Ovary (tissue), 9 donors: ENCODE measurements around the gene NPFFR2. TPM values are rescaled to one million over a fixed set of nuclear protein-coding genes. Genes with fewer than 3 reads are reported as not detected.

Source experiments
- DNase-seq, 5 donors: peaks; one replicate each; pipeline ENCODE4 v3.0.0-alpha.2; 2019 to 2020
- H3K27ac ChIP-seq, 2 donors: fragments of 200-600 bp; one replicate each; pipeline versions ENCODE4 v1.5.1 to v1.8.0; 2019 to 2022
- H3K27me3 ChIP-seq: fragments of 200-600 bp; one replicate; pipeline ENCODE4 v1.8.0; 2022
- H3K36me3 ChIP-seq: fragments of 200-600 bp; sonication (generic); one replicate; pipeline ENCODE4 v1.5.1; 2019
- H3K4me1 ChIP-seq: one replicate; pipeline ENCODE4 v1.8.1; 2013; ENCODE audit warnings: mild to moderate bottlenecking, moderate library complexity; ENCODE audit not compliant: insufficient read depth
- H3K4me3 ChIP-seq: fragments of 200-600 bp; sonication (generic); one replicate; pipeline ENCODE4 v1.5.1; 2017
- H3K9me3 ChIP-seq, 2 donors: fragments of 200-600 bp in 1 of 2; sonication (generic) in 1 of 2; one replicate each; pipeline versions ENCODE4 v1.5.1 to v1.8.1; 2013 to 2019; ENCODE audit warnings: mild to moderate bottlenecking in 1 of 2, moderate library complexity in 1 of 2
- EP300 ChIP-seq: sonication (generic); formaldehyde crosslinking; IDR thresholded peaks from one replicate; pipeline ENCODE4 v1.6.1; 2017; ENCODE audit warnings: antibody characterized with exemption
- POLR2A ChIP-seq: fragments of 450-650 bp; IDR thresholded peaks from one replicate; pipeline ENCODE4 v1.6.1; 2017; ENCODE audit warnings: antibody characterized with exemption, mild to moderate bottlenecking, moderate library complexity
- WGBS, 3 donors: extraction: QIAGEN DNeasy Blood & Tissue Kit in 1 of 3; methylation state at CpG; one replicate each; pipeline versions ENCODE4 v1.1.5 to v1.1.7; 2013 to 2017; 5-methylcytosine and 5-hydroxymethylcytosine counted together
- intact Hi-C, 4 donors: fragments of 100-400 bp; cut with DNase I; formaldehyde crosslinking; loops; one replicate each; pipeline versions ENCODE4 v1.11.0 to v1.15.1; 2022 to 2023
- polyA plus RNA-seq, 2 donors: library from polyadenylated mRNA; stranded (reverse); fragments of 200-250 nt in 1 of 2; fragments of 350-450 nt in 1 of 2; fragmentation: Illumina TruSeq in 1 of 2; extraction: RNeasy Lipid Tissue Mini Kit (QIAGEN cat#74804) in 1 of 2; gene quantifications; one replicate each; pipeline ENCODE4 v1.2.3, GENCODE V29; 2013 to 2014
- total RNA-seq, 7 donors: library from RNA; depleted of rRNA in 2 of 7; stranded (reverse); fragments of >200 nt in 2 of 7; fragmentation: NEBNext Ultra II Directional in 3 of 7; extraction: Animal tissue kit (Norgen Biotek cat#: 25700) in 3 of 7; gene quantifications; one replicate each; pipeline versions ENCODE4 v1.1.0 to v1.2.4, GENCODE V29; 2016 to 2023
- TF ChIP-seq, protein P1 (sequence below), 3 donors: fragments of 450-650 bp in 2 of 3; fragments of 200-600 bp in 1 of 3; IDR thresholded peaks; one replicate each; pipeline versions ENCODE4 v1.5.1 to v1.8.0; 2016 to 2022; ENCODE audit warnings: antibody characterized with exemption in 3 of 3, mild to moderate bottlenecking in 1 of 3
- donor health status: DM: no; HTN: no; CAD: no; lungs with moderate emphysema.
- donor health status: DM: no; HTN: no; CAD: no.
- donor health status: Bipolar disorder and iron deficiency.
- donor health status: DM: yes; HTN: yes; CAD: no.
- donor health status: DM: no; HTN: no; CAD: no.
- donor health status: DM: yes; HTN: yes; CAD: no.

The NPFFR2 gene
- total and polyA plus RNA-seq, 9 donors, result 0.20 TPM; not detected in 8

DNA sequence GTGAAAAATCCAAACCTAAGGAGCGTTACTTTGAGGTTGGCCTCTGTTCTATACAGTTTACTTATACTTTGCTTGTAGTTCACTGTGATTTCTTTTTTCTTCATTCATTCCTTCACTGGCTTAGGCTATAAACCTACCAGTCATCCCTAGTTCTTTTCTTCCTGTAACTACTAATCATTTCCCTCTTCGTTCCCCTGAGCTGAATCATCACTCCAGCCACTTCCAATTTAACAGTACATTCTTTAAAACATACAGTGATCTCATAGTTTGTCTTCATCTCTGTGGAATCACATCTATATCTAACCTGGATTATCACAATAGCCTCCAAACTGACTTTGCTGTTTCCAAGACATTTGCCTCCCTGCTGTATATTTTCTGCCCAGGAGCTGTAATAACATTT, 25.2 kb upstream of the NPFFR2 start:
- no peaks in the 10 kb centered on the region for H3K36me3 ChIP-seq
- H3K4me1 ChIP-seq, result no peaks in the 10 kb centered on the region
- no peaks in the 10 kb centered on the region for H3K27me3 ChIP-seq
- DNase-seq, result no peak
- TF ChIP-seq, protein P1, sequence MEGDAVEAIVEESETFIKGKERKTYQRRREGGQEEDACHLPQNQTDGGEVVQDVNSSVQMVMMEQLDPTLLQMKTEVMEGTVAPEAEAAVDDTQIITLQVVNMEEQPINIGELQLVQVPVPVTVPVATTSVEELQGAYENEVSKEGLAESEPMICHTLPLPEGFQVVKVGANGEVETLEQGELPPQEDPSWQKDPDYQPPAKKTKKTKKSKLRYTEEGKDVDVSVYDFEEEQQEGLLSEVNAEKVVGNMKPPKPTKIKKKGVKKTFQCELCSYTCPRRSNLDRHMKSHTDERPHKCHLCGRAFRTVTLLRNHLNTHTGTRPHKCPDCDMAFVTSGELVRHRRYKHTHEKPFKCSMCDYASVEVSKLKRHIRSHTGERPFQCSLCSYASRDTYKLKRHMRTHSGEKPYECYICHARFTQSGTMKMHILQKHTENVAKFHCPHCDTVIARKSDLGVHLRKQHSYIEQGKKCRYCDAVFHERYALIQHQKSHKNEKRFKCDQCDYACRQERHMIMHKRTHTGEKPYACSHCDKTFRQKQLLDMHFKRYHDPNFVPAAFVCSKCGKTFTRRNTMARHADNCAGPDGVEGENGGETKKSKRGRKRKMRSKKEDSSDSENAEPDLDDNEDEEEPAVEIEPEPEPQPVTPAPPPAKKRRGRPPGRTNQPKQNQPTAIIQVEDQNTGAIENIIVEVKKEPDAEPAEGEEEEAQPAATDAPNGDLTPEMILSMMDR (IDR thresholded peaks at IDR 0.05), result no peak
- TF ChIP-seq EP300 (no peak), POLR2A (no peak)
- WGBS, 3 donors, result 67 to 76% (median 68%) methylated on average over 2 of the region's 2 CpGs
- H3K4me3 ChIP-seq, result no peak overlapping the region
- no peaks in the 10 kb centered on the region for H3K9me3 ChIP-seq
- intact Hi-C loops, result no loop called here
- H3K27ac ChIP-seq, result no peak overlapping the region

GRCh38 chr4:72011906-72012305, 19.9 kb upstream of the NPFFR2 start:
- Histone ChIP-seq H3K9me3 (no peaks in the 10 kb centered on the region), H3K36me3 (no peaks in the 10 kb centered on the region), H3K4me3 (no peak overlapping the region), H3K4me1 (no peaks in the 10 kb centered on the region), H3K27ac (no peak overlapping the region), H3K27me3 (no peaks in the 10 kb centered on the region)
- TF ChIP-seq POLR2A (no peak), EP300 (no peak)
- TF ChIP-seq, protein P1 (IDR thresholded peaks at IDR 0.05), result no peak
- DNase-seq, result no peak
- intact Hi-C loops, result no loop called here

DNA sequence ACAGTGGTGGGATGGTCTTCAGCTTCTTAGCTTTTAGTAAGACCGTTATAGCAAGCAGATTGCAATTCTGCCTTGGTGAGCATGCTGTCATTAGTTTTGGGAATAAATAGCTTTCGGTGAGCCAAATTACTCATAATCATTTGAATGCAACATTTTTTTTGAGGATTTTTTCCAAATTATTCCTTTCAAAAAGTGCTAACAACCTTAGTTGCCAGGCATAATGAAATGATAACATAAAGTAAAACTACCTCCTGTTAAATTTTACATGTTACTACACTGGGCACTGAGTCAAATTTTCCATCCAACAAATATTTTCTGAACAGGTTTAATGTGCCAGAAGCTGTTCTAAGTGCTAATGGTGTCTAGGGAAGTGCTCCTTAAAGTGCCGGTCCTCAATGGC, 15.8 kb upstream of the NPFFR2 start:
- Histone ChIP-seq H3K27me3 (no peaks in the 10 kb centered on the region), H3K36me3 (no peaks in the 10 kb centered on the region), H3K4me1 (no peaks in the 10 kb centered on the region), H3K9me3 (no peaks in the 10 kb centered on the region), H3K27ac (no peak overlapping the region), H3K4me3 (no peak overlapping the region)
- no peak for DNase-seq
- no peak for TF ChIP-seq EP300
- no peak for TF ChIP-seq POLR2A
- 21 to 48% (median 32%) methylated on average over 3 of the region's 3 CpGs for WGBS, 3 donors
- intact Hi-C loops, result no loop called here

- WGBS, 3 donors, result 55 to 69% (median 61%) methylated on average over 3 of the region's 3 CpGs
- DNase-seq, result no peak
Observed at GRCh38 chr4:72019688-72020087, 12.1 kb upstream of the NPFFR2 start.

GRCh38 chr4:72022553-72022952, 9.2 kb upstream of the NPFFR2 start:
- 80 to 86% (median 81%) methylated on average over 1 of the region's 1 CpG for WGBS, 3 donors
- TF ChIP-seq POLR2A (no peak), EP300 (no peak)
- TF ChIP-seq, protein P1 (IDR thresholded peaks at IDR 0.05), result no peak

More at GRCh38 chr4:72019688-72020087, 12.1 kb upstream of the NPFFR2 start:
- H3K27me3 ChIP-seq, result no peaks in the 10 kb centered on the region
- no peak overlapping the region for H3K4me3 ChIP-seq
- intact Hi-C loops, result no loop called here
- TF ChIP-seq EP300 (no peak), POLR2A (no peak)
- TF ChIP-seq, protein P1 (IDR thresholded peaks at IDR 0.05), result no peak
- H3K9me3 ChIP-seq, result no peaks in the 10 kb centered on the region
- no peak overlapping the region for H3K27ac ChIP-seq
- no peaks in the 10 kb centered on the region for H3K36me3 ChIP-seq
- no peaks in the 10 kb centered on the region for H3K4me1 ChIP-seq

More at GRCh38 chr4:72022553-72022952, 9.2 kb upstream of the NPFFR2 start:
- H3K27me3 ChIP-seq, result no peaks in the 10 kb centered on the region
- no peak overlapping the region for H3K27ac ChIP-seq
- DNase-seq, result no peak
- H3K4me1 ChIP-seq, result no peaks in the 10 kb centered on the region
- no peak overlapping the region for H3K4me3 ChIP-seq
- H3K9me3 ChIP-seq, result no peaks in the 10 kb centered on the region
- intact Hi-C loops, result no loop called here
- no peaks in the 10 kb centered on the region for H3K36me3 ChIP-seq
